NB4 (cell line): ENCODE measurements around the gene NAIF1.

Experiments used
- DNase-seq: peaks from one replicate; pipeline ENCODE4 v3.0.0; 2010; ENCODE audit warnings: low read depth
- H3K4me3 ChIP-seq: one replicate; pipeline ENCODE4 v1.5.1; 2011; ENCODE audit warnings: mild to moderate bottlenecking, low read depth, low read length, moderate library complexity
- MYC ChIP-seq: IDR thresholded peaks from 2 replicates; pipeline ENCODE4 v1.6.1; 2011; ENCODE audit warnings: low read depth, low read length
- POLR2A ChIP-seq: IDR thresholded peaks from 2 replicates; pipeline ENCODE4 v1.6.1; 2011; ENCODE audit warnings: mild to moderate bottlenecking; ENCODE audit not compliant: insufficient read length; ENCODE audit errors: extremely low read depth
- TF ChIP-seq, protein P1 (sequence below): IDR thresholded peaks from one replicate; pipeline ENCODE4 v1.5.1; 2012; ENCODE audit warnings: low read depth, low read length
- TF ChIP-seq, protein P2 (sequence below): IDR thresholded peaks from 2 replicates; pipeline ENCODE4 v1.6.1; 2011; ENCODE audit warnings: low read depth, low read length

NAIF1 gene

DNA sequence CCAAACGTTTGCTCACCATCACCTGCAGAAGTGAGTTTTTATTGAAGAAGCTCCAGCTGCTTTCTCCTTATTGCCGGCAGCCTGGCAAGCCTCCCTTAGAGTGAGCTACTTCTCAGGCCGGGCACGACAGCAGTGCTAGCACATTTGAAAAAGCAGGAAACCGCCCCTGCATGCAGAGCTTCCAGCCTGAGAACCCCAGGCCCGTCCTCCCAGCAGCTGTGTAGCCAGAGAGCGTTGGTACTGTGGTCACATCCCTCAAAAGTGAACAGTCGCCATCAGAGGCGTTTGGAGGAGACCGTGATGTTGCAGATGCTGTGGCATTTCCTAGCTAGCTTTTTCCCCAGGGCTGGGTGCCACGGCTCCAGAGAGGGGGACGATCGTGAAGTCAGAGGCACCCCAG is 24.5 kb upstream of the NAIF1 start:
- TF ChIP-seq, protein P1, sequence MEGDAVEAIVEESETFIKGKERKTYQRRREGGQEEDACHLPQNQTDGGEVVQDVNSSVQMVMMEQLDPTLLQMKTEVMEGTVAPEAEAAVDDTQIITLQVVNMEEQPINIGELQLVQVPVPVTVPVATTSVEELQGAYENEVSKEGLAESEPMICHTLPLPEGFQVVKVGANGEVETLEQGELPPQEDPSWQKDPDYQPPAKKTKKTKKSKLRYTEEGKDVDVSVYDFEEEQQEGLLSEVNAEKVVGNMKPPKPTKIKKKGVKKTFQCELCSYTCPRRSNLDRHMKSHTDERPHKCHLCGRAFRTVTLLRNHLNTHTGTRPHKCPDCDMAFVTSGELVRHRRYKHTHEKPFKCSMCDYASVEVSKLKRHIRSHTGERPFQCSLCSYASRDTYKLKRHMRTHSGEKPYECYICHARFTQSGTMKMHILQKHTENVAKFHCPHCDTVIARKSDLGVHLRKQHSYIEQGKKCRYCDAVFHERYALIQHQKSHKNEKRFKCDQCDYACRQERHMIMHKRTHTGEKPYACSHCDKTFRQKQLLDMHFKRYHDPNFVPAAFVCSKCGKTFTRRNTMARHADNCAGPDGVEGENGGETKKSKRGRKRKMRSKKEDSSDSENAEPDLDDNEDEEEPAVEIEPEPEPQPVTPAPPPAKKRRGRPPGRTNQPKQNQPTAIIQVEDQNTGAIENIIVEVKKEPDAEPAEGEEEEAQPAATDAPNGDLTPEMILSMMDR: no peak
- TF ChIP-seq, protein P2, sequence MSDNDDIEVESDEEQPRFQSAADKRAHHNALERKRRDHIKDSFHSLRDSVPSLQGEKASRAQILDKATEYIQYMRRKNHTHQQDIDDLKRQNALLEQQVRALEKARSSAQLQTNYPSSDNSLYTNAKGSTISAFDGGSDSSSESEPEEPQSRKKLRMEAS: no peak
- no peak for TF ChIP-seq POLR2A
- no peak for TF ChIP-seq MYC
- no peak overlapping the region for H3K4me3 ChIP-seq
- no peak for DNase-seq

DNA sequence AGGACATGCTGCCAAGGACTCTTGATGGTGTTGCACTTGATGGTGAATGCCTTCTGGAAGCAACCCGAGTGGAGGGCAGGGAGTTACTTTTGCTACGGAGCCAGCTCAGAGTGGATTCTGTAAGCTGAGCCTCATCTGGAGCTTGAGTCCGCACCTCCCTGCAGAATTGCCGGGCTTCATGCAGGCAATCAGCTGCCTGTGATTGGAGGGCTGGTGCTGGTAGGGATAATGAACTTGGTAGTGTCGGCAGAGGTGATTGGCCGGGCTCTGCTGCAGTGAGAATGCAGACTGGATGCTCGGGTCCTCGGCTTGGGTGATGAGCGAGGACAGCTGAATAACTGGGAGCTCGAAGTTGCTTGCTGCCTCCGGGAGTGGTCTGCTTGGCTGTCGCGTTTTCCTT is 24.0 kb upstream of the NAIF1 start:
- TF ChIP-seq MYC (no peak), POLR2A (no peak)
- TF ChIP-seq, protein P2: no peak
- TF ChIP-seq, protein P1: no peak
- H3K4me3 ChIP-seq: no peak overlapping the region
- no peak for DNase-seq

DNA sequence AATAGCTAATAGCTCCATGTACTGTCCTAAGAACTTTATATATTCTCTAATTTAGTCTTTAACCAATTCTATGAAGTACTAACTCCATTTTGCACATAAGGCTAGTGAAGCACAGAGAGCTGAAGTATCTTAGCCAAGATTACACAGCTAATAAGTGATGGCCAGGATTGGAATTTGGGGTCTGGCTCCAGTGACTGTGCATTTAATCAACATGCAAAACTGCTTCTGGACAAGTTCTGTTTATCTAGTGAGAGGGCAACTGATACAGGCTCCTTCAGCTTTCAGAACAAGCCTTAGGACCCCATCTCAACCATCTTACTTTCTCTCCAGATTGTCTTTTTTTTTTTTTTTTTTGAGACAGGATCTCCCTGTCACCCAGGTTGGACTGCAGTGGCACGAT is 22.2 kb upstream of the NAIF1 start:
- TF ChIP-seq MYC: no peak
- TF ChIP-seq, protein P1: no peak
- TF ChIP-seq, protein P2: no peak
- TF ChIP-seq POLR2A: no peak
- no peak overlapping the region for H3K4me3 ChIP-seq
- no peak for DNase-seq

DNA sequence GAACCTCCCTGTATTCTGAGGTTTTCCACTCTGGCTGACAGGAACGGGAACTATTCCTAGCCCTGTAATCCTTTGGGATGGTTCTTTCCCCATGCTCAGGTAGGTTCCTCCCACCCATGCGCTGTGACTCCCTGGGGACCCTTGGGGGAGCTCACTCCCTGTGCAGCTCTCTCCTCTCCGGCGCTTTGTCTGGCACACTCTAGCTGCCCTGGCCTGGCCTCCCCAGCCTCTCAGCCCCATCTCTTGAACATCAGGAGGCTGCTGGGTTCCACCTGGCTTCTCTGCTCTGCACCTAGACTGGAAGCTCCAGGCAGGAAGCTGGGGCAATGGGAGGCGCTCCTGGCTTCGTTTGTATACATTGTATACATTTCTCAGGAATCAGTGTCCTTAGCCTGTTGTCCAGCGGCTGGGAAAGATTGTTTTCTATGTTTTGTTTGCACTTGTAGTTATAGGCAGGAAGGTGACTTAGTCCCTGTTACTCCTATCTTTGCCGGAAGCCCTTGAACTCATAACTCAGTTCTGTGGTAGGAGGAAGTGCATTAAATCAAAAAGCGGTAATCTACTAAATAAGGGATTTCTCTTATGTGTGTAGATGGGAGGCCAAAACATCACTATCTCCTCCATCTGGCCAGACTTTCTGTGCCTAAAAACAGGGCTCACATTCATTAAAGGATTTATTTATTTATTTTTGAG is 21.3 kb upstream of the NAIF1 start:
- DNase-seq: no peak
- H3K4me3 ChIP-seq: no peak overlapping the region
- TF ChIP-seq MYC (no peak), POLR2A (no peak)
- TF ChIP-seq, protein P1: no peak
- TF ChIP-seq, protein P2: no peak

DNA sequence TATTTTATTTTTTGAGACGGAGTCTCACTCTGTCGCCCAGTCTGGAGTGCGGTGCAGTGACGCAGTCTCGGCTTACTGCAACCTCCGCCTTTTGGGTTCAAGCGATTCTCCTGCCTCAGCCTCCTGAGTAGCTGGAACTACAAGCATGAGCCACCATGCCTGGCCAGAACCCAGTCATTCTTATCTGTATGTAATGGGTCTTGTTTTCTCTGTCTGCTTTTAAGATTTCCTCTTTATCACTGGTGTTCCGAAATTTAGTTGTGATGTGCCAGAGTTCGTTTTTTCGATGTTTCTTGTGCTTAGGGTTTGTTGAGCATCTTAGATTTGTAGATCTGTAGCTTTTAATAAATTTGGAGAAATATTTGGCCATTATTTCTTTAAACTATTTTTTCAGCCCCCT is 20.1 kb upstream of the NAIF1 start:
- no peak overlapping the region for H3K4me3 ChIP-seq
- DNase-seq: no peak
- TF ChIP-seq, protein P2: no peak
- no peak for TF ChIP-seq POLR2A
- no peak for TF ChIP-seq MYC
- TF ChIP-seq, protein P1: no peak

DNA sequence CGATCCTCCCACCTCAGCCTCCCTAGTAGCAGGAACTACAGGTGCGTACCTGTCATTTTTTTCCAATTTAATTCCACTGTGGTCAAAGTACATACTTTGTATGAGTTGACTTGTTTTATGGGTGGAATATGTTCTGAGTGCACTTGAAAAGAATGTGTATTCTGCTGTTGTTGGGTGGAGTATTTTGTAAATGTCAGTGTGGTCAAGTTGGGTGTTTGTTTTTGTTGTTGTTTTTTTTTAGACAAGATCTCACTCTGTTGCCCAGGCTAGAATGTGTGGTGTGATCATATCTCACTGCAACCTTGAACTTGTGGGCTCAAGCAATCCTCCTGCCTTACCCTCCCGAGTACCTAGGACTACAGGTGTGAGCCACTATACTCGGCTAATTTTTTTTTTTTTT is 18.8 kb upstream of the NAIF1 start:
- no peak for TF ChIP-seq POLR2A
- TF ChIP-seq, protein P1: no peak
- no peak for TF ChIP-seq MYC
- TF ChIP-seq, protein P2: no peak
- H3K4me3 ChIP-seq: no peak overlapping the region
- DNase-seq: no peak
